Erythroblast (primary cell): Measurements from ENCODE around the gene DGKI.

Experiments used
- GATA1 ChIP-seq: IDR thresholded peaks from 2 replicates; pipeline ENCODE4 v1.6.1; 2011; ENCODE audit warnings: low read depth, mild to moderate bottlenecking, control low read depth, low read length, moderate library complexity
- POLR2A ChIP-seq: IDR thresholded peaks from 2 replicates; pipeline ENCODE4 v1.6.1; 2011; ENCODE audit warnings: mild to moderate bottlenecking, low read length

DNA sequence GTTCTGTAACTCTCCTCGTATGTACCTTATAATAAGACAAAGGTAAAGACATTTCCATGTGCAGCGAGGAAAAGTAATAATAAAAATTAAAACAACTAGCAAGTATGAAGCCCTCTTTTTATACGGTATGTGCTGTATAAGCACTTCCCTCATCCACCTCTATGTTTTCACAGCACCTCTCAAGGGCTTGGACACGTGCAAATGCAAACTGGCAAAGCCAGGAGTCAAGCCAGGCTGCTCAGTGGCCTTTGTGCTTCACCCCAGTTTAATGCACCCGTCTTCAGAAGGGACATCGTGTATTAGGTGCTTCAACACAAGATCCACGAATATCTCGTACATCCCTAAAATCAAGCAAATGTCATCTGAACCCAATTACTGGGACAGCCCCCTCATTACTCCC is 1.3 kb upstream of the DGKI start:
- no peak for TF ChIP-seq POLR2A
- TF ChIP-seq GATA1: no peak
